Measurements from ENCODE around the gene ADAM19. TPM values are rescaled to one million over a fixed set of nuclear protein-coding genes. Genes with fewer than 3 reads are reported as not detected.

The ADAM19 gene
- total RNA-seq, 1 donor from 2014 or later: 64.5 TPM

GRCh38 chr5:157555037-157555640 lies 20.4 kb downstream of the ADAM19 start:
- H3K4me3 Mint-ChIP-seq (ENCODE audit: unreplicated experiment): no peak overlapping the region
- peaks cover 59% of the 10 kb centered on the region for H3K4me1 Mint-ChIP-seq (ENCODE audit: unreplicated experiment)
- no peaks in the 10 kb centered on the region for H3K27me3 Mint-ChIP-seq (ENCODE audit: unreplicated experiment)
- no peak overlapping the region for H3K27ac Mint-ChIP-seq (ENCODE audit: unreplicated experiment)
- H3K36me3 Mint-ChIP-seq (ENCODE audit: unreplicated experiment): peaks cover 7% of the 10 kb centered on the region
- no peak for DNase-seq (ENCODE audit: extremely low spot score, unreplicated experiment)
- no peaks in the 10 kb centered on the region for H3K9me3 Mint-ChIP-seq (ENCODE audit: unreplicated experiment)
- no peak for TF ChIP-seq CTCF (IDR thresholded peaks at IDR 0.05)

- H3K4me1 Mint-ChIP-seq (ENCODE audit: unreplicated experiment): peaks cover 62% of the 10 kb centered on the region
- peak overlapping the region; percentile 52 for H3K27ac Mint-ChIP-seq (ENCODE audit: unreplicated experiment)
- DNase-seq (ENCODE audit: extremely low spot score, unreplicated experiment): no peak
These were observed 21.2 kb downstream of the ADAM19 start for GRCh38 chr5:157554179-157555036.

GRCh38 chr5:157552650-157553049 lies 22.9 kb downstream of the ADAM19 start:
- no peak overlapping the region for H3K27ac Mint-ChIP-seq (ENCODE audit: unreplicated experiment)
- no peak for TF ChIP-seq CTCF (IDR thresholded peaks at IDR 0.05)
- no peak overlapping the region for H3K4me3 Mint-ChIP-seq (ENCODE audit: unreplicated experiment)
- DNase-seq (ENCODE audit: extremely low spot score, unreplicated experiment): no peak
- peaks cover 62% of the 10 kb centered on the region for H3K4me1 Mint-ChIP-seq (ENCODE audit: unreplicated experiment)
- no peaks in the 10 kb centered on the region for H3K9me3 Mint-ChIP-seq (ENCODE audit: unreplicated experiment)
- H3K36me3 Mint-ChIP-seq (ENCODE audit: unreplicated experiment): peaks cover 12% of the 10 kb centered on the region
- H3K27me3 Mint-ChIP-seq (ENCODE audit: unreplicated experiment): no peaks in the 10 kb centered on the region

More at GRCh38 chr5:157554179-157555036, 21.2 kb downstream of the ADAM19 start:
- Mint-ChIP-seq H3K27me3 (ENCODE audit: unreplicated experiment) (no peaks in the 10 kb centered on the region), H3K9me3 (ENCODE audit: unreplicated experiment) (no peaks in the 10 kb centered on the region), H3K4me3 (ENCODE audit: unreplicated experiment) (no peak overlapping the region), H3K36me3 (ENCODE audit: unreplicated experiment) (peaks cover 7% of the 10 kb centered on the region)
- TF ChIP-seq CTCF (IDR thresholded peaks at IDR 0.05): no peak

- DNase-seq (ENCODE audit: extremely low spot score, unreplicated experiment): no peak
- H3K4me1 Mint-ChIP-seq (ENCODE audit: unreplicated experiment): peaks cover 62% of the 10 kb centered on the region
These were observed 24.9 kb downstream of the ADAM19 start for GRCh38 chr5:157550663-157551062.

More at GRCh38 chr5:157550663-157551062, 24.9 kb downstream of the ADAM19 start:
- Mint-ChIP-seq H3K27ac (ENCODE audit: unreplicated experiment) (no peak overlapping the region), H3K4me3 (ENCODE audit: unreplicated experiment) (no peak overlapping the region), H3K36me3 (ENCODE audit: unreplicated experiment) (peaks cover 19% of the 10 kb centered on the region), H3K27me3 (ENCODE audit: unreplicated experiment) (no peaks in the 10 kb centered on the region), H3K9me3 (ENCODE audit: unreplicated experiment) (no peaks in the 10 kb centered on the region)
- TF ChIP-seq CTCF (IDR thresholded peaks at IDR 0.05): no peak

Measured in osteocyte (in vitro differentiated cells).